Esophagus (tissue), 2 donors: ENCODE measurements around the gene SLF1. TPM values are rescaled to one million over a fixed set of nuclear protein-coding genes. Genes with fewer than 3 reads are reported as not detected.

Experiments
- H3K27ac ChIP-seq, 2 donors: one replicate each; pipeline ENCODE4 v1.5.1; 2013; ENCODE audit warnings: low read depth in 2 of 2, mild to moderate bottlenecking in 2 of 2, inconsistent platforms in 1 of 2, low read length in 1 of 2, moderate library complexity in 1 of 2
- H3K27me3 ChIP-seq, 2 donors: one replicate each; pipeline ENCODE4 v1.6.1; 2013; ENCODE audit warnings: low read length in 2 of 2, control low read depth in 1 of 2, mild to moderate bottlenecking in 1 of 2; ENCODE audit not compliant: insufficient read depth in 2 of 2, control insufficient read depth in 1 of 2
- H3K36me3 ChIP-seq, 2 donors: one replicate each; pipeline ENCODE4 v1.6.1; 2013; ENCODE audit warnings: low read length in 1 of 2; ENCODE audit not compliant: control insufficient read depth in 2 of 2, insufficient read depth in 2 of 2
- H3K4me1 ChIP-seq, 2 donors: one replicate each; pipeline ENCODE4 v1.6.1; 2013; ENCODE audit warnings: low read length in 1 of 2; ENCODE audit not compliant: control insufficient read depth in 2 of 2, insufficient read depth in 2 of 2
- H3K4me3 ChIP-seq, 2 donors: one replicate each; pipeline ENCODE4 v1.5.1; 2013; ENCODE audit warnings: low read length in 2 of 2, mild to moderate bottlenecking in 2 of 2, low read depth in 1 of 2, moderate library complexity in 1 of 2
- H3K9me3 ChIP-seq, 2 donors: one replicate each; pipeline ENCODE4 v1.6.1; 2013; ENCODE audit warnings: mild to moderate bottlenecking in 2 of 2, low read depth in 1 of 2, low read length in 1 of 2, moderate library complexity in 1 of 2; ENCODE audit not compliant: control insufficient read depth in 2 of 2, insufficient read depth in 1 of 2
- WGBS, 2 donors: extraction: QIAGEN DNeasy Blood & Tissue Kit; methylation state at CpG; one replicate each; pipeline ENCODE4 v1.1.7; 2013; 5-methylcytosine and 5-hydroxymethylcytosine counted together
- polyA plus RNA-seq, 2 donors: library from polyadenylated mRNA; stranded (reverse); fragments of 200-250 nt; gene quantifications; one replicate each; pipeline ENCODE4 v1.2.3, GENCODE V29; 2013
- donor health status: healthy with polysubstance abuse.
- donor health status: Bipolar disorder and iron deficiency.

SLF1 gene
- polyA plus RNA-seq, 2 donors: 1.8 to 2.2 TPM

DNA sequence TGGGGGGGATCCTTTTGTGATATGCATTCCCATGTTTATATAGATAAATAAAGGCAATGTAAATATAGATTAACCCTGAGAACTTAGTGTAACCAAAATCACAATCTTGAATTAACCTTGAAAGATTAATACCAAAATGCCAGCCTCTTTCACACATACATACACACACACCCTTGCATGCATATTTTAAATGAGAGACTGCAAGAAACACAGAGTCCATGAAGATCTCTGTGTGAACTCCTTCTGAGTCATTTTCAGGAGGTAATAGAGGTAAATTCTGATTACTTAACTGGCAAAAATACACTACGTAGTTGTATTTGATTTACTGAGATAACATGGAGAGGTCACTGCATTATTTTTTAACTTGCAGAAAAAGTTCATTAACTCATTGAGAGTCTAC, 118.0 kb downstream of the SLF1 start:
- no peaks in the 10 kb centered on the region for H3K9me3 ChIP-seq
- WGBS, 2 donors: 68 to 90% methylated on average over 1 of the region's 1 CpG
- H3K4me3 ChIP-seq: no peak overlapping the region
- H3K4me1 ChIP-seq: no peaks in the 10 kb centered on the region
- H3K27me3 ChIP-seq: no peaks in the 10 kb centered on the region
- no peaks in the 10 kb centered on the region for H3K36me3 ChIP-seq
- no peak overlapping the region for H3K27ac ChIP-seq

DNA sequence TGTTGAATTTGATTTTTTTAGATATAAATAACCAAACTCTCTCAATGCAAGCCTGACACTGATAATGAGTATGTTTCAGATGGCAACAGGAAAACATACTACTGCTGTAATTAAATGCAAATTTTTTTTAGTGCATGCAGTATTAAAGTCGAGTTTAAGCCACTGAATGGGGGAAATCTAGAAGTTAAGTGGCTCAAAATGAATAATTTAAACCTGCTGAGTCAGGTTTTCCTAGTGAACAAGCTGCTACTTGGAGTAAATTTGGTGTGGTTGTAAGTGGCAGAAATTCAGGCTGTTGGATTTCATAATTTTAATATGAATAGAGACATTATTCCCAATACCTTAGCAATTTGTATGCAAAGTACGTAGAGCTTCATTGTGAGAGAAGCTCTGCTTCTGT, 121.8 kb downstream of the SLF1 start:
- WGBS, 2 donors: 50 to 59% methylated on average over 2 of the region's 2 CpGs
- Histone ChIP-seq H3K27me3 (no peaks in the 10 kb centered on the region), H3K4me1 (no peaks in the 10 kb centered on the region), H3K36me3 (no peaks in the 10 kb centered on the region), H3K9me3 (no peaks in the 10 kb centered on the region), H3K4me3 (no peak overlapping the region), H3K27ac (no peak overlapping the region)

DNA sequence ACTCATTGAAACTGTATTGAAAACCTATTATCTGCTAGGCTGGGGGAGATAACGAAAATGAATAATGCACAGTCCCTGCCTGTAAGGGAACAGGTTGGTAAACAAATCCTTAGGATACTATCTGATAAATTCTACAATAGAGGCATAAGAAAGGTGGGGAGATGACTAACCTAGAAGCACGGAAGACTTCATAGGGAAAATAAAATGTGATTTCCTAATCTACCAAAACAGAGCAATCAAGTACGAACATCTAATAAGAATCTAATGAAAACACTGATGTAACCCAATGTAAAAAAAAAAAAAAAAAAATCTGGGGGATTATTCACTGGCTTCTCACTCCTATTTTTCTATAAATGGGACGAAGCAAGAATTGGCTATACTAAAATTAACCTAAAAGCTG, 124.4 kb downstream of the SLF1 start:
- Histone ChIP-seq H3K4me3 (no peak overlapping the region), H3K36me3 (no peaks in the 10 kb centered on the region), H3K27ac (no peak overlapping the region), H3K9me3 (no peaks in the 10 kb centered on the region), H3K27me3 (no peaks in the 10 kb centered on the region), H3K4me1 (no peaks in the 10 kb centered on the region)
- WGBS, 2 donors: 79 to 81% methylated on average over 4 of the region's 4 CpGs

DNA sequence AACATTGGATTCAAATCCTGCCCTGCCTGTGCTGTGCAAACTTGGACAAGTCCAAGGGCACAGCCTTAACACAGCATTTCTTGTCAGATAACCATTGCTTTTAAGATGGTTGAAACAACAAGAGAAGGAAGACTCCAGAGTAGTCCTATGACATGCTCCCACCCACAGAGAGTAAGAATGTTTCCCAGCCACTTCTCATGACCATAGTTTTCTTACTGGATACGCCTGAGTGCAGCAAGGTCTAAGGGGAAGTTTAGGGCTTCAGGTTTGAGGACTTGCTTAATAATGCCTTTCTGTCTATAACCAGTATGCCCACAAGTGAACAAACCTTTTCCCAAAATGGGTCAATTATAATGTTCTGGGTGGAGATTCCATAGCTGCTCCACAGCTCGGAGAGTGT, 126.4 kb downstream of the SLF1 start:
- no peaks in the 10 kb centered on the region for H3K9me3 ChIP-seq
- H3K36me3 ChIP-seq: no peaks in the 10 kb centered on the region
- no peak overlapping the region for H3K4me3 ChIP-seq
- H3K27me3 ChIP-seq: no peaks in the 10 kb centered on the region
- 91 to 95% methylated on average over 2 of the region's 2 CpGs for WGBS, 2 donors
- H3K4me1 ChIP-seq: no peaks in the 10 kb centered on the region
- no peak overlapping the region for H3K27ac ChIP-seq

DNA sequence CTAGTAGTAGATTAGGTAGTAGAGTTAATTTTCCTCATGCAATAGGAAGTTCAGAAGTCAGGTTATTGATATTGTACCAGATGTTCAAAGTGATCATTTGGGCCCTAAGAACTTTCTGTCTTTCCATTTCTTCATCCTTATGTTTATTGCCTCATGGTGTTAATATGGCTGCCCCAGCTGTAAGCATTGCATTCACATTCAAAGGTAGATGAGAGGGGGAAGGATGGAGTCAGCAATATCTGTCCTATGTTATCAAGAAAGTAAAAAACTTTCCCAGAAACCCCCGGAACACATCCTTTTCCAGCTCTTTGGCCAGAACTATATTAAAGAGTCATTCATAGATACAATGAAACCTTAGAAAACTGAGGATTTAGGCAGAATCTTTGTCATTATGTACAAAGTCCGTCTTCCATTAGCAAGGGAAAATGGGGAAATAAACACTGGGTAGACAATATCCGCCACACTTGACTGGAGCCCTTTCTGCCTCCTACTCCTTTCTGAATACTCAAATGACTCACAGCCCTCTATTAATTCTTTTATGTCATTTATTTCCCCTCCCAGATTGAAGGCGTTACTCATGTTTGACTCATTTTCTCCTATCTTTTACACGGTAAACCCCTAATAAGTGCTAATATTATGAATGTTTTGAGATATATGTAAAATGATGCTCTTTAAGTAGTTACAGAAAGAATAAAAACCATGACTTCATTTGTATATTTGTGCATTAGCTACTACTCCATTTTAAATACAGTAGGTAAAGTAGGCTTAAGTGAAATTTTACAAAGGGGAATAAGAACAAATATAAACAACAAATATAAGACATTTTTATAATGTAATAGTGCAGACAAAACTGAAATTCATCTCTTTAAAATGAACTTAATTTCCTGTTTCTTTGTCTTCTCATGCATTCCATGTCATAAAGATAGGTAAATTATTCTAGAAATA, 127.6 kb downstream of the SLF1 start:
- WGBS, 2 donors: 46 to 49% methylated on average over 5 of the region's 5 CpGs

DNA sequence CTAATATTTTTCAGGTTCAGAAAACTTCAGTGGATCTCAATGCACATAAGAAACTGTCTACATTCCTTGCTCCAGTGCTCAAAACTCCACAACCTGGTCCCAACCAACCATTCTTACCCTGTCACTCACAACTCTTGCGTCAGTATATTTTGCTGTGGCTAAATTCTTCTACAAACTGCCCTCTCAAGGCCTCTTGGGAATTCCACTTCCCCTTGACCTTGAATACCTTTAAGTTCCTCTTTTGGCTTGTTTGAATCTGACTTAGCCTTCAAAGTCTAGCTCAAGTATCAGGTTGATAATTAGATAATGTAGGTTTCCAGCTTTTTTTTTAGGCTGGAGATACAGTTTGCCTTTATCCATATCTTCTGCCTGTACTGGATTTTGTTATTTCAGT, 128.3 kb downstream of the SLF1 start:
- WGBS, 2 donors: 68 to 78% methylated on average over 1 of the region's 1 CpG
- H3K4me3 ChIP-seq: no peak overlapping the region
- no peaks in the 10 kb centered on the region for H3K36me3 ChIP-seq
- H3K27ac ChIP-seq: no peak overlapping the region
- H3K4me1 ChIP-seq: no peaks in the 10 kb centered on the region
- no peaks in the 10 kb centered on the region for H3K27me3 ChIP-seq
- H3K9me3 ChIP-seq: no peaks in the 10 kb centered on the region

More for the DNA sequence above, 127.6 kb downstream of the SLF1 start:
- no peak overlapping the region for H3K27ac ChIP-seq
- no peaks in the 10 kb centered on the region for H3K27me3 ChIP-seq
- H3K4me1 ChIP-seq: no peaks in the 10 kb centered on the region
- no peaks in the 10 kb centered on the region for H3K36me3 ChIP-seq
- H3K9me3 ChIP-seq: no peaks in the 10 kb centered on the region
- H3K4me3 ChIP-seq: no peak overlapping the region

Other genes starting within 250 kb of the SLF1 start
- under 1 TPM; 0.29 to 0.38 TPM for gene KIAA0825, start 65 bp upstream of the SLF1 start, polyA plus RNA-seq